Measurements from ENCODE around the gene ATP8B1. TPM values are rescaled to one million over a fixed set of nuclear protein-coding genes. Genes with fewer than 3 reads are reported as not detected.

Gene ATP8B1
- total and polyA plus RNA-seq, 2 donors (not counting 3 experiments of a cell fraction or from before 2014, with no cell fraction given): 49.3 to 100 TPM

- BruUV-seq (replicated peaks): no TSS peak
- intact Hi-C loops (cut with micrococcal nuclease): no loop called here
- Histone ChIP-seq H3K4me3 (replicated peaks in 1 of 3; ENCODE audit: insufficient read depth in 1 of 3, low read depth in 1 of 3, low read length in 3 of 3) (no peak overlapping the region), H3K9ac (replicated peaks; ENCODE audit: extremely low read depth, insufficient read depth, low read length) (no peak overlapping the region), H3K36me3 (ENCODE audit: control insufficient read depth in 2 of 2, extremely low read depth in 1 of 2, insufficient read depth in 2 of 2, low read length in 2 of 2) (peaks cover 0 to 2% of the 10 kb centered on the region in 2 experiments), H3K9me1 (replicated peaks; ENCODE audit: control insufficient read depth, extremely low read depth, insufficient read depth, low read length) (no peaks in the 10 kb centered on the region), H3K9me3 (replicated peaks; ENCODE audit: control insufficient read depth, insufficient read depth, low read length) (no peaks in the 10 kb centered on the region), H3K4me2 (ENCODE audit: insufficient read depth, low read length) (no peak overlapping the region), H3K79me2 (ENCODE audit: control insufficient read depth, insufficient read depth, low read length) (peaks cover 83% of the 10 kb centered on the region), H3K27me3 (ENCODE audit: control insufficient read depth in 2 of 2, insufficient read depth in 2 of 2, low read length in 2 of 2) (no peaks in the 10 kb centered on the region), H3K27ac (ENCODE audit: insufficient read depth, low read depth, low read length) (no peak overlapping the region), H3K4me1 (ENCODE audit: control insufficient read depth, extremely low read depth, insufficient read depth, low read length) (peaks cover 48% of the 10 kb centered on the region), H4K20me1 (replicated peaks; ENCODE audit: control insufficient read depth, extremely low read depth, insufficient read depth, low read length) (no peaks in the 10 kb centered on the region), H2AFZ (ENCODE audit: low read depth, low read length) (no peak overlapping the region)
- dilution Hi-C loops (cut with MboI; ENCODE audit: extremely low pct_ligation_motif_present, low sequenced_read_pairs): no loop called here
- FAIRE-seq: no peak
- no peak for TF ChIP-seq MAX (IDR thresholded peaks at IDR 0.05; ENCODE audit: insufficient read depth, insufficient read length)
- no peak for TF ChIP-seq POLR2AphosphoS5 (IDR thresholded peaks at IDR 0.05; ENCODE audit: insufficient read depth, low read depth, low read length)
- no peak for TF ChIP-seq GATA2 (IDR thresholded peaks at IDR 0.05; ENCODE audit: insufficient read depth, insufficient read length, low read depth, low read length)
- no peak for TF ChIP-seq MYC (IDR thresholded peaks at IDR 0.05; ENCODE audit: low read depth, low read length)
- no peak for TF ChIP-seq CTCF (IDR thresholded peaks at IDR 0.05; ENCODE audit: extremely low read depth in 1 of 2, insufficient read depth in 1 of 2, low read depth in 1 of 2, low read length in 2 of 2)
- TF ChIP-seq POLR2A (IDR thresholded peaks at IDR 0.05; ENCODE audit: low read depth, low read length): no peak
- CTCF ChIA-PET: interaction anchor here (1.4 to 1.6 kb wide), 3 partner anchors 13 to 324 kb away, joined by 3 to 5 read pairs (median 4); no protein-coding TSS in a partner anchor
- POLR2A ChIA-PET: interaction anchor here (1.8 to 2.7 kb wide), 2 partner anchors 13 to 17 kb away, joined by 6 to 10 read pairs; no protein-coding TSS in a partner anchor
- DNase-seq (ENCODE audit: low read depth, low spot score): no peak
Measured at GRCh38 chr18:57797209-57797651, 5.9 kb downstream of the ATP8B1 start.

Measured in endothelial cell of umbilical vein (primary cell).